ENCODE results near the gene GCK. TPM values are rescaled to one million over a fixed set of nuclear protein-coding genes. Genes with fewer than 3 reads are reported as not detected.

GCK gene
- total RNA-seq, 1 donor from 2014 or later: 43.9 TPM

- H3K4me1 Mint-ChIP-seq (ENCODE audit: low read depth, unreplicated experiment): peaks cover 21% of the 10 kb centered on the region
- H3K9me3 Mint-ChIP-seq (ENCODE audit: unreplicated experiment): peaks cover 8% of the 10 kb centered on the region
- TF ChIP-seq CTCF (IDR thresholded peaks at IDR 0.05; ENCODE audit: partially characterized antibody, unreplicated experiment): no peak
- peak; percentile 39 for DNase-seq
- H3K36me3 Mint-ChIP-seq (ENCODE audit: unreplicated experiment): no peaks in the 10 kb centered on the region
- peaks cover 8% of the 10 kb centered on the region for H3K27me3 Mint-ChIP-seq (ENCODE audit: unreplicated experiment)
- peak overlapping the region; percentile 30 for H3K4me3 Mint-ChIP-seq (ENCODE audit: unreplicated experiment)
- H3K27ac Mint-ChIP-seq (ENCODE audit: unreplicated experiment): peak overlapping the region; percentile 35
Measured at GRCh38 chr7:44223362-44224079, 34.3 kb upstream of the GCK start.

- Mint-ChIP-seq H3K9me3 (ENCODE audit: unreplicated experiment) (peaks cover 13% of the 10 kb centered on the region), H3K4me3 (ENCODE audit: unreplicated experiment) (no peak overlapping the region), H3K4me1 (ENCODE audit: low read depth, unreplicated experiment) (peaks cover 25% of the 10 kb centered on the region), H3K27me3 (ENCODE audit: unreplicated experiment) (peaks cover 8% of the 10 kb centered on the region), H3K36me3 (ENCODE audit: unreplicated experiment) (no peaks in the 10 kb centered on the region), H3K27ac (ENCODE audit: unreplicated experiment) (no peak overlapping the region)
- no peak for DNase-seq
- TF ChIP-seq CTCF (IDR thresholded peaks at IDR 0.05; ENCODE audit: partially characterized antibody, unreplicated experiment): no peak
Measured at GRCh38 chr7:44222776-44223261, 33.6 kb upstream of the GCK start.

GRCh38 chr7:44222074-44222473 lies 32.8 kb upstream of the GCK start:
- Mint-ChIP-seq H3K4me3 (ENCODE audit: unreplicated experiment) (no peak overlapping the region), H3K27me3 (ENCODE audit: unreplicated experiment) (peaks cover 8% of the 10 kb centered on the region), H3K9me3 (ENCODE audit: unreplicated experiment) (peaks cover 13% of the 10 kb centered on the region), H3K4me1 (ENCODE audit: low read depth, unreplicated experiment) (peaks cover 26% of the 10 kb centered on the region), H3K36me3 (ENCODE audit: unreplicated experiment) (no peaks in the 10 kb centered on the region), H3K27ac (ENCODE audit: unreplicated experiment) (peak overlapping the region; percentile 56)
- TF ChIP-seq CTCF (IDR thresholded peaks at IDR 0.05; ENCODE audit: partially characterized antibody, unreplicated experiment): no peak
- peak; percentile 27 for DNase-seq

GRCh38 chr7:44221231-44221791 lies 32.1 kb upstream of the GCK start:
- Mint-ChIP-seq H3K27ac (ENCODE audit: unreplicated experiment) (no peak overlapping the region), H3K36me3 (ENCODE audit: unreplicated experiment) (no peaks in the 10 kb centered on the region), H3K4me1 (ENCODE audit: low read depth, unreplicated experiment) (peaks cover 34% of the 10 kb centered on the region), H3K27me3 (ENCODE audit: unreplicated experiment) (peaks cover 10% of the 10 kb centered on the region), H3K4me3 (ENCODE audit: unreplicated experiment) (no peak overlapping the region), H3K9me3 (ENCODE audit: unreplicated experiment) (peaks cover 13% of the 10 kb centered on the region)
- DNase-seq: peak; percentile 44
- TF ChIP-seq CTCF (IDR thresholded peaks at IDR 0.05; ENCODE audit: partially characterized antibody, unreplicated experiment): no peak

All from glutamatergic neuron (in vitro differentiated cells).